ENCODE measurements around the gene SLC38A11.

GRCh38 chr2:164964700-164965099 is 9.4 kb upstream of the SLC38A11 start:
- TF ChIP-seq, protein P1, sequence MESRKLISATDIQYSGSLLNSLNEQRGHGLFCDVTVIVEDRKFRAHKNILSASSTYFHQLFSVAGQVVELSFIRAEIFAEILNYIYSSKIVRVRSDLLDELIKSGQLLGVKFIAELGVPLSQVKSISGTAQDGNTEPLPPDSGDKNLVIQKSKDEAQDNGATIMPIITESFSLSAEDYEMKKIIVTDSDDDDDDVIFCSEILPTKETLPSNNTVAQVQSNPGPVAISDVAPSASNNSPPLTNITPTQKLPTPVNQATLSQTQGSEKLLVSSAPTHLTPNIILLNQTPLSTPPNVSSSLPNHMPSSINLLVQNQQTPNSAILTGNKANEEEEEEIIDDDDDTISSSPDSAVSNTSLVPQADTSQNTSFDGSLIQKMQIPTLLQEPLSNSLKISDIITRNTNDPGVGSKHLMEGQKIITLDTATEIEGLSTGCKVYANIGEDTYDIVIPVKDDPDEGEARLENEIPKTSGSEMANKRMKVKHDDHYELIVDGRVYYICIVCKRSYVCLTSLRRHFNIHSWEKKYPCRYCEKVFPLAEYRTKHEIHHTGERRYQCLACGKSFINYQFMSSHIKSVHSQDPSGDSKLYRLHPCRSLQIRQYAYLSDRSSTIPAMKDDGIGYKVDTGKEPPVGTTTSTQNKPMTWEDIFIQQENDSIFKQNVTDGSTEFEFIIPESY (IDR thresholded peaks at IDR 0.05; ENCODE audit: borderline replicate concordance, low read depth), result no peak
- TF ChIP-seq RAD21 (IDR thresholded peaks at IDR 0.05; ENCODE audit: low read length) (no peak), GABPA (IDR thresholded peaks at IDR 0.05; ENCODE audit: low read depth) (no peak)
- TF ChIP-seq, protein P2, sequence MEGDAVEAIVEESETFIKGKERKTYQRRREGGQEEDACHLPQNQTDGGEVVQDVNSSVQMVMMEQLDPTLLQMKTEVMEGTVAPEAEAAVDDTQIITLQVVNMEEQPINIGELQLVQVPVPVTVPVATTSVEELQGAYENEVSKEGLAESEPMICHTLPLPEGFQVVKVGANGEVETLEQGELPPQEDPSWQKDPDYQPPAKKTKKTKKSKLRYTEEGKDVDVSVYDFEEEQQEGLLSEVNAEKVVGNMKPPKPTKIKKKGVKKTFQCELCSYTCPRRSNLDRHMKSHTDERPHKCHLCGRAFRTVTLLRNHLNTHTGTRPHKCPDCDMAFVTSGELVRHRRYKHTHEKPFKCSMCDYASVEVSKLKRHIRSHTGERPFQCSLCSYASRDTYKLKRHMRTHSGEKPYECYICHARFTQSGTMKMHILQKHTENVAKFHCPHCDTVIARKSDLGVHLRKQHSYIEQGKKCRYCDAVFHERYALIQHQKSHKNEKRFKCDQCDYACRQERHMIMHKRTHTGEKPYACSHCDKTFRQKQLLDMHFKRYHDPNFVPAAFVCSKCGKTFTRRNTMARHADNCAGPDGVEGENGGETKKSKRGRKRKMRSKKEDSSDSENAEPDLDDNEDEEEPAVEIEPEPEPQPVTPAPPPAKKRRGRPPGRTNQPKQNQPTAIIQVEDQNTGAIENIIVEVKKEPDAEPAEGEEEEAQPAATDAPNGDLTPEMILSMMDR (IDR thresholded peaks at IDR 0.05), result no peak

All from SK-N-SH (cell line).